Effector memory CD4-positive, alpha-beta T cell (primary cell): ENCODE measurements around the gene FAM156A.
"Not testable (repeated sequence)": the region's sequence is repeated elsewhere in the genome, so short reads cannot be mapped to it uniquely, and the experiment has no call there.

Experiments used
- DNase-seq, 3 donors: peaks; one replicate each; pipeline ENCODE4 v3.0.0-alpha.2; 2020
- H3K27ac ChIP-seq: 2 replicates; pipeline ENCODE4 v1.7.0; 2013; ENCODE audit warnings: mild to moderate bottlenecking, low read length, moderate library complexity; ENCODE audit not compliant: insufficient read depth, poor library complexity, severe bottlenecking
- H3K27me3 ChIP-seq: replicated peaks from 2 replicates; pipeline ENCODE4 v1.7.0; 2013; ENCODE audit warnings: mild to moderate bottlenecking, low read length; ENCODE audit not compliant: insufficient read depth, control insufficient read depth, poor library complexity, severe bottlenecking
- H3K36me3 ChIP-seq: 2 replicates; pipeline ENCODE4 v1.7.0; 2013; ENCODE audit warnings: mild to moderate bottlenecking, low read length, moderate library complexity; ENCODE audit not compliant: control insufficient read depth, insufficient read depth
- H3K4me1 ChIP-seq: 2 replicates; pipeline ENCODE4 v1.7.0; 2013; ENCODE audit warnings: low read length, mild to moderate bottlenecking; ENCODE audit not compliant: control insufficient read depth, insufficient read depth, poor library complexity, severe bottlenecking
- H3K4me3 ChIP-seq: 2 replicates; pipeline ENCODE4 v1.7.0; 2013; ENCODE audit warnings: low read length, low read depth, mild to moderate bottlenecking; ENCODE audit not compliant: insufficient read depth, poor library complexity, severe bottlenecking
- H3K9me3 ChIP-seq: 2 replicates; pipeline ENCODE4 v1.7.0; 2013; ENCODE audit warnings: mild to moderate bottlenecking, low read length, moderate library complexity; ENCODE audit not compliant: control insufficient read depth

The FAM156A gene

GRCh38 chrX:52967922-52968321 lies 9.6 kb upstream of the FAM156A start:
- H3K4me1 ChIP-seq, DNase-seq, H3K4me3 ChIP-seq, H3K27me3 ChIP-seq, H3K36me3 ChIP-seq, H3K27ac ChIP-seq, H3K9me3 ChIP-seq: not testable (repeated sequence)

GRCh38 chrX:52966993-52967738 lies 8.8 kb upstream of the FAM156A start:
- not testable (repeated sequence) for H3K27ac ChIP-seq, H3K4me3 ChIP-seq, H3K36me3 ChIP-seq, H3K9me3 ChIP-seq, DNase-seq, H3K4me1 ChIP-seq, H3K27me3 ChIP-seq

GRCh38 chrX:52958961-52959360 lies 643 bp upstream of the FAM156A start:
- H3K27ac ChIP-seq, H3K36me3 ChIP-seq, H3K4me3 ChIP-seq, H3K9me3 ChIP-seq, H3K4me1 ChIP-seq, H3K27me3 ChIP-seq, DNase-seq: not testable (repeated sequence)

GRCh38 chrX:52949884-52950283 lies 8.4 kb downstream of the FAM156A start:
- H3K27me3 ChIP-seq, DNase-seq, H3K4me1 ChIP-seq, H3K27ac ChIP-seq, H3K9me3 ChIP-seq, H3K4me3 ChIP-seq, H3K36me3 ChIP-seq: not testable (repeated sequence)

- H3K27me3 ChIP-seq, H3K27ac ChIP-seq, H3K36me3 ChIP-seq, DNase-seq, H3K4me1 ChIP-seq, H3K9me3 ChIP-seq, H3K4me3 ChIP-seq: not testable (repeated sequence)
These were observed 9.0 kb downstream of the FAM156A start for GRCh38 chrX:52949325-52949724.

GRCh38 chrX:52948265-52948664 lies 10.1 kb downstream of the FAM156A start:
- not testable (repeated sequence) for H3K4me1 ChIP-seq, H3K4me3 ChIP-seq, H3K27me3 ChIP-seq, H3K36me3 ChIP-seq, DNase-seq, H3K9me3 ChIP-seq, H3K27ac ChIP-seq

- DNase-seq, H3K27ac ChIP-seq, H3K4me1 ChIP-seq, H3K36me3 ChIP-seq, H3K9me3 ChIP-seq, H3K27me3 ChIP-seq, H3K4me3 ChIP-seq: not testable (repeated sequence)
These were observed 10.8 kb downstream of the FAM156A start for GRCh38 chrX:52947501-52947900.

GRCh38 chrX:52945838-52946494 lies 12.4 kb downstream of the FAM156A start:
- H3K4me3 ChIP-seq, DNase-seq, H3K4me1 ChIP-seq, H3K27me3 ChIP-seq, H3K27ac ChIP-seq, H3K36me3 ChIP-seq, H3K9me3 ChIP-seq: not testable (repeated sequence)

GRCh38 chrX:52941728-52942127 lies 16.6 kb downstream of the FAM156A start:
- DNase-seq, H3K4me1 ChIP-seq, H3K9me3 ChIP-seq, H3K27me3 ChIP-seq, H3K27ac ChIP-seq, H3K4me3 ChIP-seq, H3K36me3 ChIP-seq: not testable (repeated sequence)

- DNase-seq, H3K27me3 ChIP-seq, H3K9me3 ChIP-seq, H3K27ac ChIP-seq, H3K4me1 ChIP-seq, H3K4me3 ChIP-seq, H3K36me3 ChIP-seq: not testable (repeated sequence)
These were observed 17.6 kb downstream of the FAM156A start for GRCh38 chrX:52940704-52941103.
